Ishikawa (cell line): ENCODE measurements around the gene DSCAML1.

ENCODE experiments used
- CEBPB ChIP-seq: IDR thresholded peaks from 2 replicates; pipeline ENCODE4 v1.6.1; 2012
- CREB1 ChIP-seq: IDR thresholded peaks from 2 replicates; pipeline ENCODE4 v1.6.1; 2012; ENCODE audit warnings: low read depth
- EGR1 ChIP-seq: IDR thresholded peaks from 2 replicates; pipeline ENCODE4 v1.6.1; 2012
- EP300 ChIP-seq: IDR thresholded peaks from 2 replicates; pipeline ENCODE4 v1.6.1; 2012; ENCODE audit warnings: borderline replicate concordance
- FOXM1 ChIP-seq: IDR thresholded peaks from 2 replicates; pipeline ENCODE4 v1.6.1; 2012; ENCODE audit warnings: low read depth, borderline replicate concordance
- NFIC ChIP-seq: IDR thresholded peaks from 2 replicates; pipeline ENCODE4 v1.6.1; 2012
- RAD21 ChIP-seq: IDR thresholded peaks from 2 replicates; pipeline ENCODE4 v1.6.1; 2012; ENCODE audit warnings: low read depth
- TAF1 ChIP-seq: IDR thresholded peaks from 2 replicates; pipeline ENCODE4 v1.6.1; 2012; ENCODE audit warnings: low read depth, mild to moderate bottlenecking
- TCF12 ChIP-seq: IDR thresholded peaks from 2 replicates; pipeline ENCODE4 v1.6.1; 2012; ENCODE audit warnings: low read depth
- TEAD4 ChIP-seq: IDR thresholded peaks from 2 replicates; pipeline ENCODE4 v1.6.1; 2012
- YY1 ChIP-seq: IDR thresholded peaks from 2 replicates; pipeline ENCODE4 v1.6.1; 2012; ENCODE audit warnings: low read depth
- ZBTB7A ChIP-seq: IDR thresholded peaks from 2 replicates; pipeline ENCODE4 v1.6.1; 2012; ENCODE audit warnings: low read depth
- TF ChIP-seq, protein P1 (sequence below): IDR thresholded peaks from 2 replicates; pipeline ENCODE4 v1.6.1; 2012
- TF ChIP-seq, protein P2 (sequence below): IDR thresholded peaks from 2 replicates; pipeline ENCODE4 v1.6.1; 2012; ENCODE audit warnings: low read depth, mild to moderate bottlenecking
- TF ChIP-seq, protein P3 (sequence below): IDR thresholded peaks from 2 replicates; pipeline ENCODE4 v1.6.1; 2012

DSCAML1 gene

GRCh38 chr11:117671370-117671769 is 125.6 kb downstream of the DSCAML1 start:
- TF ChIP-seq NFIC: no peak
- TF ChIP-seq RAD21: no peak
- TF ChIP-seq TEAD4: no peak
- no peak for TF ChIP-seq TAF1
- TF ChIP-seq, protein P1, sequence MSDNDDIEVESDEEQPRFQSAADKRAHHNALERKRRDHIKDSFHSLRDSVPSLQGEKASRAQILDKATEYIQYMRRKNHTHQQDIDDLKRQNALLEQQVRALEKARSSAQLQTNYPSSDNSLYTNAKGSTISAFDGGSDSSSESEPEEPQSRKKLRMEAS: no peak
- no peak for TF ChIP-seq EGR1
- TF ChIP-seq, protein P2, sequence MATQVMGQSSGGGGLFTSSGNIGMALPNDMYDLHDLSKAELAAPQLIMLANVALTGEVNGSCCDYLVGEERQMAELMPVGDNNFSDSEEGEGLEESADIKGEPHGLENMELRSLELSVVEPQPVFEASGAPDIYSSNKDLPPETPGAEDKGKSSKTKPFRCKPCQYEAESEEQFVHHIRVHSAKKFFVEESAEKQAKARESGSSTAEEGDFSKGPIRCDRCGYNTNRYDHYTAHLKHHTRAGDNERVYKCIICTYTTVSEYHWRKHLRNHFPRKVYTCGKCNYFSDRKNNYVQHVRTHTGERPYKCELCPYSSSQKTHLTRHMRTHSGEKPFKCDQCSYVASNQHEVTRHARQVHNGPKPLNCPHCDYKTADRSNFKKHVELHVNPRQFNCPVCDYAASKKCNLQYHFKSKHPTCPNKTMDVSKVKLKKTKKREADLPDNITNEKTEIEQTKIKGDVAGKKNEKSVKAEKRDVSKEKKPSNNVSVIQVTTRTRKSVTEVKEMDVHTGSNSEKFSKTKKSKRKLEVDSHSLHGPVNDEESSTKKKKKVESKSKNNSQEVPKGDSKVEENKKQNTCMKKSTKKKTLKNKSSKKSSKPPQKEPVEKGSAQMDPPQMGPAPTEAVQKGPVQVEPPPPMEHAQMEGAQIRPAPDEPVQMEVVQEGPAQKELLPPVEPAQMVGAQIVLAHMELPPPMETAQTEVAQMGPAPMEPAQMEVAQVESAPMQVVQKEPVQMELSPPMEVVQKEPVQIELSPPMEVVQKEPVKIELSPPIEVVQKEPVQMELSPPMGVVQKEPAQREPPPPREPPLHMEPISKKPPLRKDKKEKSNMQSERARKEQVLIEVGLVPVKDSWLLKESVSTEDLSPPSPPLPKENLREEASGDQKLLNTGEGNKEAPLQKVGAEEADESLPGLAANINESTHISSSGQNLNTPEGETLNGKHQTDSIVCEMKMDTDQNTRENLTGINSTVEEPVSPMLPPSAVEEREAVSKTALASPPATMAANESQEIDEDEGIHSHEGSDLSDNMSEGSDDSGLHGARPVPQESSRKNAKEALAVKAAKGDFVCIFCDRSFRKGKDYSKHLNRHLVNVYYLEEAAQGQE: no peak
- TF ChIP-seq YY1: no peak
- TF ChIP-seq CEBPB: no peak

DNA sequence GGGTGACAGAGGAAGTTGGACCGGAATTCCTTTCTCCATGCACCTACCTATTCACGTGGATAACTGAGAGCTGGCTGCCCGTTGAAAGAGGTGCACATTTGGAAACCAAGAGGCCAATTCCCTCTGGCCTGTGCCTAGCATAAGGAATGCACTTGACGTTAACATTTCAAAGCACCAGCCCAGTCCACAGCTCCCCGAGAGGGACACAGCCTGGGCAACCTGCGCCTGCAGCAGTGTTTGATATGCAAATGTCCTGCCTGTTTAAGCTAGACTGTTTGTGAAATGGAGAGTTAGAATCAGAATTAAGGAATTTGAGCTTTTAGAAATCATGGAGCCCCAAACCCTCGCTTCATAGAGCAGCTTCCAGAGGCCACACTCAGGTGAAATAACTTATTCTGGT is 126.1 kb downstream of the DSCAML1 start:
- TF ChIP-seq EGR1 (no peak), YY1 (no peak), TEAD4 (no peak), CREB1 (no peak), NFIC (no peak), RAD21 (no peak), FOXM1 (no peak), CEBPB (no peak), EP300 (no peak), TAF1 (no peak), TCF12 (no peak), ZBTB7A (no peak)
- TF ChIP-seq, protein P3, sequence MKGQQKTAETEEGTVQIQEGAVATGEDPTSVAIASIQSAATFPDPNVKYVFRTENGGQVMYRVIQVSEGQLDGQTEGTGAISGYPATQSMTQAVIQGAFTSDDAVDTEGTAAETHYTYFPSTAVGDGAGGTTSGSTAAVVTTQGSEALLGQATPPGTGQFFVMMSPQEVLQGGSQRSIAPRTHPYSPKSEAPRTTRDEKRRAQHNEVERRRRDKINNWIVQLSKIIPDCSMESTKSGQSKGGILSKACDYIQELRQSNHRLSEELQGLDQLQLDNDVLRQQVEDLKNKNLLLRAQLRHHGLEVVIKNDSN: no peak
- TF ChIP-seq, protein P2: no peak
- TF ChIP-seq, protein P1: no peak

- no peak for TF ChIP-seq FOXM1
- TF ChIP-seq NFIC: no peak
These were observed 126.6 kb downstream of the DSCAML1 start for GRCh38 chr11:117670443-117670842.

GRCh38 chr11:117669616-117670015 is 127.4 kb downstream of the DSCAML1 start:
- no peak for TF ChIP-seq EGR1
- TF ChIP-seq TEAD4: no peak
- no peak for TF ChIP-seq ZBTB7A
- no peak for TF ChIP-seq TCF12
- no peak for TF ChIP-seq YY1
- no peak for TF ChIP-seq RAD21
- no peak for TF ChIP-seq CEBPB
- TF ChIP-seq, protein P1: no peak
- TF ChIP-seq NFIC: no peak
- TF ChIP-seq, protein P3: no peak
- TF ChIP-seq, protein P2: no peak
- TF ChIP-seq TAF1: no peak
- no peak for TF ChIP-seq CREB1
- TF ChIP-seq FOXM1: no peak
- no peak for TF ChIP-seq EP300

- TF ChIP-seq NFIC: no peak
- no peak for TF ChIP-seq TCF12
- TF ChIP-seq, protein P2: no peak
- no peak for TF ChIP-seq TAF1
- TF ChIP-seq EP300: no peak
- no peak for TF ChIP-seq CREB1
- TF ChIP-seq EGR1: no peak
- TF ChIP-seq TEAD4: no peak
- TF ChIP-seq ZBTB7A: no peak
- no peak for TF ChIP-seq YY1
- no peak for TF ChIP-seq RAD21
These were observed 128.0 kb downstream of the DSCAML1 start for GRCh38 chr11:117669062-117669461.
